GM18867 (cell line): ENCODE measurements around the gene HS3ST3A1.
A peak's percentile ranks its signal among the peaks of the same experiment; 100 is the strongest.

Experiments
- ATAC-seq: cut with Tn5 transposase; IDR thresholded peaks from one replicate; pipeline ENCODE4 v1.9.1; 2021; ENCODE audit warnings: mild to moderate bottlenecking, moderate library complexity; ENCODE audit not compliant: unreplicated experiment

The HS3ST3A1 gene

DNA sequence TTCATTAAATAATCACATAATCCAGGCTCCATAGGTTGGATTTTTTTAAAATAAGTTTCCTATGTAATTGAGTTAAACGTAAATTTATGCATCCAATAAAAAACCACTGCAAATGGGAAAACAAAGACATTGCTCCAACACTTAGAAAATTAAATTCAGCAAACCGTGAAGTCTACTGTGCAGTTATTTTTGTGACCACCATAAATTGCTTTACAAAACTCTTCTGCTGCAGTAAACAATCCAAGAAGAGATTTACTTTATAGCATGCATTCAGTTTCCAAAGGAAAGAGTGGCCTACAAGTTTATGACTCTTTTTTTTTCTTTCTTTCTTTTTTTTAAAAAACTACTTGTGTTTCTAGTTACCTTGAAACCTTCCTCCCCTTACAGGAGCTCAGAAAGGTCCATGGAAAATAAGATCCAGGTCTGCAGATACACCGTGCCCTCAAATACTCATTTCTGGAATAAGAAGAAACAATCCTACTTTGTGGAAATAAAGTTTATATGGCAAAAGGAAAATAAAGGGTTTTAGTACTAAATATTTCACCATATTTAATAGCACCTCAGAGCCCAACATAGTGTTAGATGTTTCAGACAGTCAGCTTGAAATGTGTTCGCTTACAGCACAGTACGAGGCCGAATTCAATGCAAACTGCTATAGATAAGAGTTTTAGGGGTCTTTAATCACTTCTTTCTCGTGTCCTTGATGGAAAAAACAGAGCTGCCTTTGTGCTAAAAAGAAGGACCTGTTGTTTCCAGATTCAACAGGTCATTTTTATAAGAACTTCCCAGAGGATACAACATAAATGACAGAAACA lies 3.2 kb downstream of the HS3ST3A1 start:
- ATAC-seq = no peak

DNA sequence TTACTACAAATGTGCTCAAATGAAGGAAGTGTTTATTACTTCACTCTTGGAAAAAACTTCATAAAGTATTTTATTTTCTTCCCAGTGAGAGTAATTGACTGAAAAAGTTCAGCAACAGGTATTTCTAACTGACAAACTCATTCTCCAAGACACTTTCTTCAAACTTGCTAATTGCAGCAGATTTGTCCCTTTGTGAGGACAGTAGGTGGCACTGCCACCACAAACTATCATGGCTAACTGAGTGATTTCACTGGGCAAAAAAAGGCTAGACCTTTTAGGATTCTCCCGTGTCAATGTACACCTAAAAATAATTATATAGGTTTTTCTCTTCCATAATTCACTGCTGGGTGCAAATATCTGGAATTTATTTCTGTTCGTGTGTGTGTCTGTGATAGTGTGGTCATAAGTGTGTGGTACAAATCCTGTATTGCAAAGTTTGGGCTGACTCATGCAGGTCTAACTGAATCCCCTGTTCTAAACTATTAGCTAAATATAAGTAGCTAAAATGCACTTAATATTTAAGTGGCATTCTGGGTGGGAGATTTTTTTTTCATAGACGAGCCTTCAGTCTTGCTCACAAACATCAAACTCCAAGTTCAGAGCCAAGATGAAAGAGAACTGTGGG lies 3.9 kb downstream of the HS3ST3A1 start:
- ATAC-seq = no peak

DNA sequence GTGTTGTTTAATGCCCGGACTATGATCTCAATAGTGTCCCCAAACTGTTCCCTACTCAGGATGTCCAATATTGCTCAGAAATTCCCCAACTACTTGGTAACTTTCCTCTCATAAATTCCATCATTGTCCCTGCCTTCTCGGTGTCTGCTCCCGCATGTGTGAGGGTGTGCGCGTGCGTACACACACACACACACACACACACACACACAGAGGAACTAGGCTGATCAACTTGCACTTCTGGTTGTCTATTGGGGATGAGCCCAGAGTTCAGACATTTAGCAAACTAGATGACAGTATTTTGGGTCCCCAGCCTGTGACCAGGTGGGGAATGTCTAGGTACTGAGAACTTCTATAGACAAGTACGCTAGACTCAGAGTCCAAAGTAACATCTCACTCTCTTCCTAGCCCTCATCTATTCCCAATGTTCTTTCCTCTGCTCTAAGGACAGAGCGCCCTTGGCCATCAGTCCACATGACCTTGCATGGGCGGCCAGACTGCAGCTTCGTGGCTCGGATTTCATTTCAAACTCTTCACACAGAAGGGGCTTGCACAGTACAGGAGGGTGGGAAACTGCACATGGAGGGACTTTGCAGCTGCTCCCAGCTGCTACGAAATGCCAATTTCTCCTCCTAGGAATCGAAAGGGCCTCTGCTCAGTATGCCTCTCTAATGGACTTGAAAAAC lies 5.3 kb downstream of the HS3ST3A1 start:
- no peak for ATAC-seq

DNA sequence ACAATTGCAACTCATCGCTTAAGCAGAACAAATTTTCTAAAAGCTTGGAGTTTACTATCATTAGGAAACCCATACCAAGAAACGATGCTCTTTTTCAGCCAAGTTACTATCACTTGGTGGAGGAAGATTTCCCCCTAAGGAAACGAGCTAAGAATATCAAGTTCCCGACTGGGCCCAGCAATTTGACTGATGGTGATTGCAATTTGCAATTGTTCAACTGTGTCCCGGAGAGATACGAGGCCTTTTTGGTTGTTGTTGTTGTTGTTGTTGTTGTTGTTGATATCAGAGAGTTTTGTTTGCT lies 6.2 kb downstream of the HS3ST3A1 start:
- no peak for ATAC-seq

DNA sequence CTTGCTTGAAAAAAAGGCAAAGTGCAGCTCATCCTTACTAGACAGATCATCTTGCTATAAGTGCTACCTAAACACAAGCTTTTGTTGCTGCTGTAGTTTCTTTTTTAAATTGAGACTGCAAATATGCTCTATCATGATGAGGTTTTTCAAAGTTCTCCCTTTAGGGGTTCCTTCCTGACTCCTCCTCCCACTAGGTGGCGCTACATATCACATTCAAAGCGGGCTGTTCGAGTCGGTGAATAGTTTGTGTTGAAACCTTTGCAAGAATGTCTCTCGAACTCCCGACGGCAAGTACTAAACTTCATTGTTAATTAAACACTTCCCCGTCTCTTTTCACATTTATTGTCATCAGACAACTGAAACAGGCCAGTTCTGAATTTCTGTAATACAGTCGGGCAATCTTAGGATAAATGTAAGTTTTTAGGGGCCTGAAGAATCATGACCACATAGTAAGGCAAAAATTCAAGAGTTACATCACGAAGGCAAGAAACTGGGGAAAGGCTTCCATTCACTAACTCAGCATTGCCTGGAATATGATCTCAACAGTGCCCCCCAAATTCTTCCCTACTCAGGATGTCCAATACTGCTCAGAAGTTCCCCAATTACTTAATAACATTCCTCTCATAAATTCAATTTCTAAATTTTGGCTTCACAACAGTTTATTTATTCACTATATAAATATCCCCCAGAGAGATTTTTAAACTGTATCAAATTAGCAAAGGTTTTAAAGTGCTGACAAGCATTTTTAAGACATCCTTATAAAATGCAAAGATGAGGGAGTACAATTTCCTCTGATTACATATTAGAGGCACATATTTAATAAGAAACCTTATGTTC lies 6.7 kb downstream of the HS3ST3A1 start:
- peak; percentile 69 for ATAC-seq

DNA sequence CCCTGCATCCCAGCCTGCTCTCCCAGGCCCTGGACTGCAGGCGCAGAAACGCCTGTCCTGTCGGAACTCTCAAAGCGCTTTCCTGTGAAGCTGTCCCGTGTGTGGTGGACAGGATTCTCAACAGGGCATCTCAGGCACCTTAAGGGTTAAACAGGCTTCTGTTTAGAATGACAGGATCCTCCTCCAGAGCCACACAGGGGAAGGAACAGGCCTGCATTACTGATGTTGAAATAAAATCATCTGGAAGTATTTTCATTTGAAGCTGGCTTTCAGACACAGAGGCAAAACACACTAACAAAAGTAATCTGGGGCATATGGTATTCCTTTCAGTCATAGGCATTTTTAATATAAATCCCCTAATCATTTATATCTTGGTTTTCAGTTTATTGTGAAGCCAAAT lies 7.4 kb downstream of the HS3ST3A1 start:
- ATAC-seq = no peak

DNA sequence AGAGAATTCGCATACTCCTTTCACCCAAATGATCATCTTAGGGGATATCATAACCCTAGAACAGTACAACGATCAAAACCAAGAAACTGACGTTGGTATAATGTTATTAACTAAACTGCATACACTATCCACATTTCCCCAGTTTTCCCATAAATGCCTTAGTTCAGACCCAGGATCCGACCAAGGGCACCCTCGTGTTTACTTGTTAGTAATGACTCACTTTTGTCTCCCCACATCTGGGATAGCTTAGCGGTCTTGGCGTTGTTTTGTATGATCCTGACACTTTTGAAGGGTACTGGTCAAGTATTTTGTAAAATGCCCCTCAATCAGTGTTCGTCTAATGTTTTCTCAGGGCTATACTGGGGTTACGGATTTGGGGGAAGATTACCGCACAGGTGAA lies 8.0 kb downstream of the HS3ST3A1 start:
- ATAC-seq = no peak

DNA sequence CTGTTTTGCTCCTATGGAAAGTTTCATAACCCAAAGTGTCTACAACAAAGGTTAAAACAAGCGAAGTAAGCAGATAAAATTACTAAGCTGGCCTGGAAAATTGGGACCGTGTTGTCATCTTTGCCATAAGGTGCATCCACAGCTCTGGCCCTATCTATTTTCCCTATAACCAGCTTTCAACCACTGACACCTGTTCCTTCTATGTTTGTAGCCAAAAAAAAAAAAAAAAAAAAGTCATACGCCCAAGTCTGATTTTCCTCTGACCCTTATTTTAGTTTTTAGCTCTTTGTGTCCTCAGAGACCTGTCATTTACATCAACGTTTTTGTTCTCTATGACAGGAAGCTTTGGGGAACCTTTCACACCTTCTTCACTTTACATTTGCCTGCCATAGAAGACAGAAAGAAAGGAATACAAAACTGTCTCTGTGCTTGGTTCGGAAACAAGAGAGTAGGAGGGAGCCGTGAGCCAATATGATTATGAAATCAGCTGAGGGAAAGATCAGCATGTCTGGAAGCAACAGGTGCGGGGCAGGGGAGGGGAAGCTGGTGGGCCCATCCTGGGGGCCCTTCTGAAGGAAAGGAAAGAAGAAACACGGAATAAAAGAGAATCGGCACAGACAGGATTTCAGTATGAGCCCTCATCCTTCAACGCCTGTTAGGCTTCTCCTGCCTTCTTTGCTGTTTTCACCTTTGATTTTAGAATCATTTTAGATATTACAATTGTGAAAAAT lies 8.5 kb downstream of the HS3ST3A1 start:
- ATAC-seq = no peak

DNA sequence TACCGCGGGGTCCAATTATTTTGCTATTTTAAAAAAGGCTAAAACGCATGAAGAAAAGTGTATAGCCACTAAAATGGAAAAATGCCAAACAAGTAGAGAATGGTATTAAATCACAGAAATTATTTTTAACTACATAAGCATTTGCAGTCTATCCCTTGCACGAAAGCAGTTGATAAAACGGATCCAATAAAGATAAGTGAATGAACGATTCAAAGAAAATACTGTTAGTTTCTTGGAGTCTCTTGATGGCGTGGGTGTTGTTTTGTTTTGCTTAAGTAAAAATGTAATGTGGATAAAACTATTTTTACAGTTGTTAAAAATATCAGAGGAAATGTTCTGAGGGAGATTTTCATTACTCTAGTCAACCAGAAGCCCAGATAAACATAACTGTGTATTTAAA lies 9.3 kb downstream of the HS3ST3A1 start:
- ATAC-seq = no peak

DNA sequence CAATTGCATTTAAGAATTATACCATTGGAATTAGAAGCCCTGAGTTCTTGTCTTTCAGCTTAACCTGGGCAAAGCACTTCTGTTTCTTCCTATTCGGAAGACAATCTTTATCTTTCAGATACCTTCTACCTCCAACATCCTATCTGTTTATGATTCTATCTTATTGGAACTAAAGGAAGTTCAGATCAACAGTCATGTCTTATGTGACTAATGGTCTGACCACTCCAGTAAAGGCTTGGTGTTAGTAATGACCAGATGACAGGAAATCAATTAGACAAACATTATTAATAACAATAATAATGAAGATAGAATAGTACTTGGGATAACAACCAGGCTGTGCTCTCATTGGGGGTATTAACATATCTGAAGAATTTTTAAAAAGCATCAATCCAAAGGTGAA lies 11.3 kb downstream of the HS3ST3A1 start:
- ATAC-seq = no peak

DNA sequence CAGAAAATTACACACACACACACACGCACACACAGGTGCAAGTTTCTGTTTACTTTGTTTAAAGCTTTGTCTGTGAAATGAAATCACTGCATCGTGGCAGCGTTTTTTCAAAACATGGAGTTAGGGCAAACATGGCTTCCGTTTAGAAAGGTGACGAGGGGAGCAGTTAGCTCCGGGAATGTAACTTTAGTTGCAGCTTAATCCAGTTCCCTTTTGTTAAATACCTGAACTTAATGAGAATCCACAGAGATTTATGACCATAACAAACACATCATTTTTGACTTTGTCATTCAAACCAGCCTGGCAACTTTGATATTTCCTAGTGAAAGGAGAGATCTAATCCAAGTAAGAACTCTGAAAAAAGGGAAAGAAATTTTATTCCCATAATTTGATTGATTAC lies 12.1 kb downstream of the HS3ST3A1 start:
- no peak for ATAC-seq

DNA sequence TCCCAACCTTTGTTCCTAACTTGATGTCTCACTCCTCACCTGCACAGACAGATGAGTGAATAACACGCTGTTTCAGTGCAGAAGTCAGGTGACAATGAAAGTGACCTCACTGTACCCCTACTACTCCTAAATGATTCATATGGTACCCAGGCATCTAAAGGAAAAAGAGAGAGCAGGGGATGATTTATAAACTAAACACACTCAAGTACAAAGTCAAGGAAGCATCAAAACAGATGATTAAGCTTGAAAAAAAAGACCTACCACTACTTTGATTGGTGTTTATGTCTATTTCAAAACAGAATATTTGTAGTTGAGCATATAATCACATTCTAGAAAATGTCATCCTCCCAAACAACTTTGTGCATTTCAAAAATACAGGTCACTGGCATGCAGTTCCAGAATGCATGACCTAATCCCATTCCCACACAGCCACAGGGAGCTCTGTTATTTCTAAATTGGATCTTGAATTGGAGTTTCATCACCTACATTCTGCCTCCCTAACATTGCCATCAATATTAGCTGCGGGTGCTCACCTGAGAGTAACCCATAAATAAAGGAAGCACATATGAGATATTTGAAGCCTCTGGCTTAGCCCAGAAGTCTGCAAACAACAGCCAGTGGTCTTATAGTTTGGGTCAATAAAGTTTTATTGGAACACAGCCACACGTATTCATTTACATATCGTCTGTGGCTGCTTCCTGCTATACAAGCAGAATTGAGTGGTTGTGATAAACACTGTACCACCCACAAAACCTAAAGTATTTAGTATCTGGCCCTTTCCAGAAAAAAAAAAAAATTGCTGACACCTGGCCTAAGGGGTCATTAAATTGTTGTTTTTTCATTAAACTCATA lies 14.0 kb downstream of the HS3ST3A1 start:
- no peak for ATAC-seq

DNA sequence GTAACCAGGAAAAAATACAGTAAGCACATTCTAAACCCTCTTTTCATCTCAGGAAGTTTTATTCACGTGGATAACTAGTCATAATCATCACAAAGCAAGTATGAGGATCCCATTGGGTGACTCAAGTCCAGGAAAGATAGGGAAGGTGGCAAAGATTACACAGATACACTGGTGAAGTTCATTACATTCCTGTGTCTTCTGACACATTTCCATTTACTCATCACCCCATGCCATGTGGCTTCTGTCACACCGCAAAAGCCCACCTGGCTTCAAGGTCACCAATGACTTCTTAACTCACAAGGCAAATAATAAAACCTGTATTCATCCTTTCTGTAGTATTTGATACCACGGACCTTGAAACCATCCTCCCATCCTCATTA lies 17.0 kb downstream of the HS3ST3A1 start:
- no peak for ATAC-seq

DNA sequence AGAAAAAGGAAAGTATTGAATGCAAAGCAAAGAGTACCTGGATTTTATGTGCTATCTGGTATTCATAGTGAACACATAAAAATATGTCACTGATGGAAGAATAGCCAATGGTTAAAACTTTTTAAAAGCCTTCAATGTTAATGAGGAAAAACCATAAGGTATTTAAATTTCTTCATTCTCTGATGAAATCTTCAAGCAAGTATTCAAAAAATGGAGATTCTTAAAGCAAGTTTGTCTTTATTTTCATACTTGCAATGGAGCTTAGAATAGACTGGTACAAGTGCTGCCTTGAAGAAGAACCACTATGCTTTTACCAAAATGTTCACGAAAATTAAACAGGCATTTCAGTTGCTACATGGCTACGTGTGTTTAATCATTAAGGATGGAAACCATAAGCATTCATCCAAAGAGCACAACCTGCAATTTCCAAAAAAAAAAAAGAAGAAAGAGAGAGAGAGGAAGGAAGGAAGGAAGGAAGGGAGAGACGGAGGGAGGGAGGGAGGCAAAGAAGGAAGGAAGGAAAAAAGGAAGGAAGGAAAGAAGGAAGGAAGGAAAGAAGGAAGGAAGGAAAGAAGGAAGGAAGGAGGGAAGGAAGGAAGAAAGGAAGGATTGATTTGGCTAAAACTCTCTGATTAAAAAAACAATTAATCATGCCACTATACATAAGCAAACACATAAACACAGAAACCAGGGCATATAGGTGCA lies 17.6 kb downstream of the HS3ST3A1 start:
- ATAC-seq = no peak

DNA sequence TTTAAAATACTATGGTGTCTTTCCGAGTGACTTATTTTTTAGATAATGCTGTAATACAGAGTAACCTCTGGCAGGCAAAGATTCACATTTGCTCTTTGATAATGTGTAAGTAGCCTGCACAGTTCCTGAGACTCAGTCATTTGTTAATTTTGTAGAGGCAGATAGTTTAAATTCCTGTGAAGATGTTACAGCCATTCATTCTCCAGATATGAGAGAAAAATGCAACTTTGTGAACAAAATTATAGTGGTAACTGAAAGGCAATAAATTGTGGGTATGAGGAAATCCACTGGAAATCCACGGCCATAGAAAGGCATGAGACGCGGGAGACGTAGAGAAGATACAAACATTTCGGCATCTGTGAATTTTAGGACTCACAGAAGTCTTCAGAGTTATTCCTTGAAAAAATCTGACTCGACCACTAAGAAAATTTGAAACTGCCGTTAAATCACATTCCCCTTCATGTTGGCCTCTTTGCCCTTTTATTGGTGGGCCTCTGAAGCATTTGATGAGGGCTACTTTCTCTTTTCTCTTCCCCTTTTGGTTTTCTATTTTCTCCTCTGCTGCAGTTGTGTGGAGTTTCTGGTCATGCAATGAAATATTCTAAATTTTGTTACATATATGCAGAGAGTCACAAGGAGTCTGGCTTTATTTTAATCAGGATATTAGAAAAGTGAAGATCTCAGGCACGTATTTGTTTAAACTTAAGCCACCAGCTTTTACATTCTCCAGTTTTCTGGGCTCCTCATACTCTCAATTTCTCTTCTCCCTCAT lies 18.8 kb downstream of the HS3ST3A1 start:
- ATAC-seq = no peak

DNA sequence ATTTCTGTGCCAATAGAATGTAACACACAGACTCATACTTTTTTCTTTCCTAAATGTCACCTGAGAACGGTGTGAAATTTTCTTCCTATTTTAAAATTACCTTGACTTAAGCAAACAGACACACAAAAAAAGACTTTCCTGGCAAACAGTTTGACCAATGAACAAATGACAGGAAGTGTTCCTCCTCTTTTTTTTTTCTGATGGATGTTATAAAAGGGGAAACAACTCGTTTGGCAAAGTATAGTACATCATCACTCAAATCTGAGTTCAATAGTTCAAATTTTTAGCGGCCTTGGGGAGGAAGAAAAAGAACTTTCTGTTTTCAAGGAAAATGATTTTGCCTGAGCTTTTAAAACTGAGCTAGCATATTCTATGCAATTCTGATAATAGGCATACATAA lies 19.8 kb downstream of the HS3ST3A1 start:
- no peak for ATAC-seq

DNA sequence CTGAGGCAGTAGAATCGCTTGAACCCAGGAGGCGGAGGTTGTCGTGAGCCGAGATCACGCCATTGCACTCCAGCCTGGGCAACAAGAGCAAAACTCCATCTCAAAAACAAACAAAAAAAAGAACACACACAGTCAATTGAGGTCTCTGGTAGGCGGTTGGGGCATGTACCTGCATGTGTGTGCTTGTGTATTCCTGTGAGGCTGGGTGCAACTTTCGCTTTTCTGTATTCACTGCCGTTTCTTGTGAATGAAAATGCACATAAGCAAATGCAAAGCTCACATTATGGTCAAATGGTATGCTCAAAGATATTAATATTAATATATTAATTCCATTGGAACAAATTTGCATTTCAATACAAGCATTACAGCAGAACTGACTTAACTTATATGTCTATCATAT lies 20.9 kb downstream of the HS3ST3A1 start:
- no peak for ATAC-seq
